Psoas muscle (tissue), 8 donors: ENCODE data around the gene PPP1R13L. TPM values are rescaled to one million over a fixed set of nuclear protein-coding genes. Genes with fewer than 3 reads are reported as not detected.

ENCODE experiments used
- ATAC-seq, 4 donors: fragments of 200-7000 bp; cut with Tn5 transposase; one replicate each; pipeline ENCODE4 v1.9.1; 2020; ENCODE audit warnings: moderate library complexity in 3 of 4, mild to moderate bottlenecking in 2 of 4
- DNase-seq, 2 donors: peaks; one replicate each; pipeline ENCODE4 v3.0.0-alpha.2; 2020
- H3K27ac ChIP-seq: fragments of 200-600 bp; one replicate; pipeline ENCODE4 v1.8.0; 2022
- H3K27me3 ChIP-seq, 3 donors: fragments of 200-600 bp in 1 of 3; one replicate each; pipeline versions ENCODE4 v1.6.1 to v1.8.0; 2013 to 2022; ENCODE audit warnings: low read length in 2 of 3, mild to moderate bottlenecking in 2 of 3, moderate library complexity in 1 of 3; ENCODE audit not compliant: insufficient read depth in 3 of 3
- H3K36me3 ChIP-seq, 2 donors: fragments of 200-600 bp in 1 of 2; one replicate each; pipeline versions ENCODE4 v1.6.1 to v1.8.0; 2013 to 2022; ENCODE audit warnings: low read depth in 1 of 2, mild to moderate bottlenecking in 1 of 2, moderate library complexity in 1 of 2; ENCODE audit not compliant: insufficient read depth in 1 of 2
- H3K4me1 ChIP-seq: fragments of 200-600 bp; one replicate; pipeline ENCODE4 v1.8.0; 2022
- H3K4me3 ChIP-seq: fragments of 200-600 bp; one replicate; pipeline ENCODE4 v1.8.0; 2022; ENCODE audit warnings: mild to moderate bottlenecking
- H3K9me3 ChIP-seq: fragments of 200-600 bp; one replicate; pipeline ENCODE4 v1.8.0; 2022
- CTCF ChIP-seq: fragments of 200-600 bp; IDR thresholded peaks from one replicate; pipeline ENCODE4 v1.8.0; 2022; ENCODE audit warnings: antibody characterized with exemption
- WGBS, 3 donors: extraction: QIAGEN DNeasy Blood & Tissue Kit; methylation state at CpG; one replicate each; pipeline versions ENCODE4 v1.1.6 to v1.1.7; 2013; 5-methylcytosine and 5-hydroxymethylcytosine counted together
- intact Hi-C, 2 donors: fragments of 100-400 bp; cut with DNase I; formaldehyde crosslinking; loops; one replicate each; pipeline versions ENCODE4 v1.11.0 to v1.14.2; 2022
- polyA plus RNA-seq, 3 donors: library from polyadenylated mRNA; stranded (reverse); fragments of 200-250 nt; gene quantifications; one replicate each; pipeline ENCODE4 v1.2.3, GENCODE V29; 2013
- total RNA-seq, 4 donors: library from RNA; stranded (reverse); fragmentation: NEBNext Ultra II Directional in 2 of 4; extraction: Animal tissue kit (Norgen Biotek cat#: 25700) in 2 of 4; gene quantifications; one replicate each; pipeline versions ENCODE4 v1.2.1 to v1.2.4, GENCODE V29; 2021 to 2023
- donor health status: healthy with polysubstance abuse.
- donor health status: DM: no; HTN: no; CAD: no; lungs with moderate emphysema.
- donor health status: Bipolar disorder and iron deficiency.
- donor health status: healthy.
- donor health status: DM: yes; HTN: yes; CAD: no.
- donor health status: DM: no; HTN: no; CAD: no.
- donor health status: DM: no; HTN: no; CAD: no.
- donor health status: DM: yes; HTN: yes; CAD: no.

Gene PPP1R13L
- total and polyA plus RNA-seq, 7 donors = 1.8 to 21.4 (median 4.8) TPM

- intact Hi-C loops = no loop called here
- no peak for TF ChIP-seq CTCF
- WGBS, 3 donors = 73 to 81% (median 77%) methylated on average over 3 of the region's 3 CpGs
- Histone ChIP-seq H3K27ac (no peak overlapping the region), H3K36me3 (no peaks in the 10 kb centered on the region), H3K27me3 (peaks cover 0 to 14% (median 0%) of the 10 kb centered on the region in 3 donors), H3K4me3 (no peak overlapping the region), H3K4me1 (no peaks in the 10 kb centered on the region), H3K9me3 (no peaks in the 10 kb centered on the region)
- DNase-seq = no peak
- no peak for ATAC-seq
Observed at GRCh38 chr19:45391346-45391745, 13.5 kb downstream of the PPP1R13L start.

GRCh38 chr19:45385392-45386221 is 19.3 kb downstream of the PPP1R13L start:
- peak in 2 of 4 donors; percentile 28 to 45 for ATAC-seq

GRCh38 chr19:45382426-45382825 is 22.4 kb downstream of the PPP1R13L start:
- ATAC-seq = no peak
- H3K4me1 ChIP-seq = peaks cover 6% of the 10 kb centered on the region
- H3K9me3 ChIP-seq = no peaks in the 10 kb centered on the region
- TF ChIP-seq CTCF = no peak
- intact Hi-C loops = no loop called here
- WGBS, 3 donors = 72 to 86% (median 86%) methylated on average over 29 of the region's 29 CpGs
- H3K27me3 ChIP-seq = peaks cover 0 to 34% (median 15%) of the 10 kb centered on the region in 3 donors
- H3K4me3 ChIP-seq = no peak overlapping the region
- DNase-seq = no peak
- no peak overlapping the region for H3K27ac ChIP-seq
- H3K36me3 ChIP-seq = no peaks in the 10 kb centered on the region

More at GRCh38 chr19:45385392-45386221, 19.3 kb downstream of the PPP1R13L start:
- Histone ChIP-seq H3K27me3 (peaks cover 0 to 40% (median 15%) of the 10 kb centered on the region in 3 donors), H3K36me3 (no peaks in the 10 kb centered on the region), H3K4me1 (peaks cover 6% of the 10 kb centered on the region), H3K9me3 (no peaks in the 10 kb centered on the region), H3K4me3 (no peak overlapping the region), H3K27ac (no peak overlapping the region)
- TF ChIP-seq CTCF = no peak
- 6 to 10% (median 7%) methylated on average over 63 to 75 of the region's 75 CpGs for WGBS, 3 donors
- no peak for DNase-seq
- intact Hi-C loops = no loop called here

- no peak for TF ChIP-seq CTCF
- H3K9me3 ChIP-seq = no peaks in the 10 kb centered on the region
- no peaks in the 10 kb centered on the region for H3K36me3 ChIP-seq
- no peak overlapping the region for H3K27ac ChIP-seq
- DNase-seq (no peak), ATAC-seq (no peak)
- WGBS, 3 donors = 77 to 90% (median 86%) methylated on average over 1 of the region's 1 CpG
- peaks cover 0 to 14% (median 4%) of the 10 kb centered on the region in 3 donors for H3K27me3 ChIP-seq
- no peak overlapping the region for H3K4me3 ChIP-seq
- no peaks in the 10 kb centered on the region for H3K4me1 ChIP-seq
- intact Hi-C loops = no loop called here
Observed at GRCh38 chr19:45380107-45380506, 24.8 kb downstream of the PPP1R13L start.
